Measurements from ENCODE around the gene EHBP1L1. TPM values are rescaled to one million over a fixed set of nuclear protein-coding genes. Genes with fewer than 3 reads are reported as not detected.
A peak's percentile ranks its signal among the peaks of the same experiment; 100 is the strongest.

The EHBP1L1 gene
- total and polyA plus RNA-seq, 2 of the 13 experiments (the other 11 are each of a cell fraction or from before 2014, with no cell fraction given) = 8.3 to 10.6 TPM

- TF ChIP-seq ZNF546 (CRISPR knock-in tag; conservative IDR thresholded peaks at IDR 0.05) (peak; percentile 70; the same call in 1 of the 2 replicates), SMAD9 (CRISPR knock-in tag; IDR thresholded peaks at IDR 0.05) (no peak), KMT2A (CRISPR knock-in tag; IDR thresholded peaks at IDR 0.05) (no peak), SRF (IDR thresholded peaks at IDR 0.05; ENCODE audit: low read depth, low read length) (no peak), RBM39 (IDR thresholded peaks at IDR 0.05; ENCODE audit: low read depth, low read length, poor library complexity, severe bottlenecking) (peak; percentile 65), GPBP1L1 (CRISPR knock-in tag; IDR thresholded peaks at IDR 0.05) (no peak), SMARCE1 (IDR thresholded peaks at IDR 0.05; ENCODE audit: borderline replicate concordance) (no peak), REL (CRISPR knock-in tag; conservative IDR thresholded peaks at IDR 0.05) (no peak), KLF6 (CRISPR knock-in tag; IDR thresholded peaks at IDR 0.05) (no peak; the same call in 1 of the 2 replicates), KDM2A (CRISPR knock-in tag; IDR thresholded peaks at IDR 0.05; ENCODE audit: borderline replicate concordance, low read depth) (no peak), ZNF160 (CRISPR knock-in tag; IDR thresholded peaks at IDR 0.05) (no peak), ZNF607 (CRISPR knock-in tag; IDR thresholded peaks at IDR 0.05; ENCODE audit: borderline replicate concordance) (no peak), KAT7 (CRISPR knock-in tag; IDR thresholded peaks at IDR 0.05; ENCODE audit: borderline replicate concordance) (no peak), NRL (CRISPR knock-in tag; IDR thresholded peaks at IDR 0.05; ENCODE audit: borderline replicate concordance) (no peak), RORA (CRISPR knock-in tag; IDR thresholded peaks at IDR 0.05) (no peak), ZNF564 (CRISPR knock-in tag; IDR thresholded peaks at IDR 0.05) (0 out of 2 replicates have a peak, but pooled peaks have one; percentile 14), ZNF556 (CRISPR knock-in tag; IDR thresholded peaks at IDR 0.05; ENCODE audit: borderline replicate concordance) (no peak), CCDC6 (CRISPR knock-in tag; IDR thresholded peaks at IDR 0.05) (0 out of 2 replicates have a peak, but pooled peaks have one; percentile 10), SRSF4 (IDR thresholded peaks at IDR 0.05; ENCODE audit: low read depth, low read length, poor library complexity, severe bottlenecking) (no peak), TARDBP (CRISPR knock-in tag; IDR thresholded peaks at IDR 0.05) (0 out of 2 replicates have a peak, but pooled peaks have one; percentile 39), ARID2 (CRISPR knock-in tag; IDR thresholded peaks at IDR 0.05; ENCODE audit: borderline replicate concordance) (0 out of 2 replicates have a peak, but pooled peaks have one; percentile 69), PHF8 (CRISPR knock-in tag; IDR thresholded peaks at IDR 0.05) (peak; percentile 13; the same call in 1 of the 2 replicates), GFI1 (CRISPR knock-in tag; IDR thresholded peaks at IDR 0.05; ENCODE audit: borderline replicate concordance) (no peak; the same call in 1 of the 2 replicates), NFYC (CRISPR knock-in tag; IDR thresholded peaks at IDR 0.05) (no peak)
- TF ChIP-seq, protein P1, sequence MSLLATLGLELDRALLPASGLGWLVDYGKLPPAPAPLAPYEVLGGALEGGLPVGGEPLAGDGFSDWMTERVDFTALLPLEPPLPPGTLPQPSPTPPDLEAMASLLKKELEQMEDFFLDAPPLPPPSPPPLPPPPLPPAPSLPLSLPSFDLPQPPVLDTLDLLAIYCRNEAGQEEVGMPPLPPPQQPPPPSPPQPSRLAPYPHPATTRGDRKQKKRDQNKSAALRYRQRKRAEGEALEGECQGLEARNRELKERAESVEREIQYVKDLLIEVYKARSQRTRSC (CRISPR knock-in tag; IDR thresholded peaks at IDR 0.05; ENCODE audit: low read depth) = no peak
- TF ChIP-seq, protein P2, sequence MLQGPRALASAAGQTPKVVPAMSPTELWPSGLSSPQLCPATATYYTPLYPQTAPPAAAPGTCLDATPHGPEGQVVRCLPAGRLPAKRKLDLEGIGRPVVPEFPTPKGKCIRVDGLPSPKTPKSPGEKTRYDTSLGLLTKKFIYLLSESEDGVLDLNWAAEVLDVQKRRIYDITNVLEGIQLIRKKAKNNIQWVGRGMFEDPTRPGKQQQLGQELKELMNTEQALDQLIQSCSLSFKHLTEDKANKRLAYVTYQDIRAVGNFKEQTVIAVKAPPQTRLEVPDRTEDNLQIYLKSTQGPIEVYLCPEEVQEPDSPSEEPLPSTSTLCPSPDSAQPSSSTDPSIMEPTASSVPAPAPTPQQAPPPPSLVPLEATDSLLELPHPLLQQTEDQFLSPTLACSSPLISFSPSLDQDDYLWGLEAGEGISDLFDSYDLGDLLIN (CRISPR knock-in tag; IDR thresholded peaks at IDR 0.05; ENCODE audit: borderline replicate concordance) = no peak
- TF ChIP-seq, protein P3, sequence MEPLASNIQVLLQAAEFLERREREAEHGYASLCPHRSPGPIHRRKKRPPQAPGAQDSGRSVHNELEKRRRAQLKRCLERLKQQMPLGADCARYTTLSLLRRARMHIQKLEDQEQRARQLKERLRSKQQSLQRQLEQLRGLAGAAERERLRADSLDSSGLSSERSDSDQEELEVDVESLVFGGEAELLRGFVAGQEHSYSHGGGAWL (CRISPR knock-in tag; IDR thresholded peaks at IDR 0.05) = peak; percentile 27; the same call in 1 of the 2 replicates
These were observed 40.2 kb downstream of the EHBP1L1 start (continued) for GRCh38 chr11:65615950-65616574.

All from HepG2 (cell line).